ENCODE data around the gene GBF1. TPM values are rescaled to one million over a fixed set of nuclear protein-coding genes. Genes with fewer than 3 reads are reported as not detected.

Gene GBF1
- total RNA-seq, 6 experiments from 2014 or later = 67.2 to 83.6 (median 74.2) TPM

DNA sequence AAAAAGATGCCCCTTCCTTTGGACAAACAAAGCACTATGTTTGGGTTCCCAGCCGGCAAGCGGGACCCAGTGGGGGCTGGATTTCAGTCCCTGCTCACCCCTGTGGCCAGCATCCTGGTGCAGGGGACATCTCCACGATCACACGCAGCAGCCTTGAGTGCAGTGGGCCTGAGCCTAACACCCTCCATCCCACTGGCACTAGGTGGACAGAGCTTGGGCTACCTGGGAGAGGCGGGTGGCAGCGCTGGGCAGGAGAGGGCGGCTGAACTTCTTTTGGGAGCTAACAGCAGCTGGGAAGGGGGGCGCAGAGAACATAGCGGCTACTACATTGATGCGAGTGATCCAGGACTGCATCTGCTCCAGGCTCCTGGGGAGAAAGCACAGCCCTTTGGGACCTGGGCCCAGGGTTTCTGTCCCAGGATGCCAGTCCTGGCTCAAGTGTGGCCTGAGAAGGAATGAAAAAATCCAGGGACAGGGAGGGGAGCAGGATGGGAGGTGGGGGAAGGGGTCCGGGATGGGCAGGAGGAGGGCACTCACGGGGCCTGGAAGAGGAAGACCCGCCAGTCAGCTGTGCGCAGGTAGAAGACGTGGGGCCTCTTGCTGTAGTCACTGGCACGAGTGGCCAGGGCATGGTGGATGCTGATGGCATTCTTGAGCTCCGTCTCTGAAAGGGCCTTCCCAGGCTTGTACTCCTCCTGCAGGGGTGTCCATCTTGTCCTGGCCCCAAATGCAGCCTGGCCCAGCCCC, 159.2 kb downstream of the GBF1 start:
- TF ChIP-seq, protein P1, sequence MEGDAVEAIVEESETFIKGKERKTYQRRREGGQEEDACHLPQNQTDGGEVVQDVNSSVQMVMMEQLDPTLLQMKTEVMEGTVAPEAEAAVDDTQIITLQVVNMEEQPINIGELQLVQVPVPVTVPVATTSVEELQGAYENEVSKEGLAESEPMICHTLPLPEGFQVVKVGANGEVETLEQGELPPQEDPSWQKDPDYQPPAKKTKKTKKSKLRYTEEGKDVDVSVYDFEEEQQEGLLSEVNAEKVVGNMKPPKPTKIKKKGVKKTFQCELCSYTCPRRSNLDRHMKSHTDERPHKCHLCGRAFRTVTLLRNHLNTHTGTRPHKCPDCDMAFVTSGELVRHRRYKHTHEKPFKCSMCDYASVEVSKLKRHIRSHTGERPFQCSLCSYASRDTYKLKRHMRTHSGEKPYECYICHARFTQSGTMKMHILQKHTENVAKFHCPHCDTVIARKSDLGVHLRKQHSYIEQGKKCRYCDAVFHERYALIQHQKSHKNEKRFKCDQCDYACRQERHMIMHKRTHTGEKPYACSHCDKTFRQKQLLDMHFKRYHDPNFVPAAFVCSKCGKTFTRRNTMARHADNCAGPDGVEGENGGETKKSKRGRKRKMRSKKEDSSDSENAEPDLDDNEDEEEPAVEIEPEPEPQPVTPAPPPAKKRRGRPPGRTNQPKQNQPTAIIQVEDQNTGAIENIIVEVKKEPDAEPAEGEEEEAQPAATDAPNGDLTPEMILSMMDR (IDR thresholded peaks at IDR 0.05) = no peak
- Mint-ChIP-seq H3K9me3 (no peaks in the 10 kb centered on the region), H3K4me3 (no peak overlapping the region), H3K4me1 (ENCODE audit: low read depth) (peaks cover 25% of the 10 kb centered on the region), H3K27me3 (ENCODE audit: insufficient read depth) (peaks cover 25% of the 10 kb centered on the region), H3K27ac (no peak overlapping the region), H3K36me3 (ENCODE audit: low read depth) (peaks cover 1% of the 10 kb centered on the region; the same call in 1 of the 2 replicates)
- no peak for DNase-seq

DNA sequence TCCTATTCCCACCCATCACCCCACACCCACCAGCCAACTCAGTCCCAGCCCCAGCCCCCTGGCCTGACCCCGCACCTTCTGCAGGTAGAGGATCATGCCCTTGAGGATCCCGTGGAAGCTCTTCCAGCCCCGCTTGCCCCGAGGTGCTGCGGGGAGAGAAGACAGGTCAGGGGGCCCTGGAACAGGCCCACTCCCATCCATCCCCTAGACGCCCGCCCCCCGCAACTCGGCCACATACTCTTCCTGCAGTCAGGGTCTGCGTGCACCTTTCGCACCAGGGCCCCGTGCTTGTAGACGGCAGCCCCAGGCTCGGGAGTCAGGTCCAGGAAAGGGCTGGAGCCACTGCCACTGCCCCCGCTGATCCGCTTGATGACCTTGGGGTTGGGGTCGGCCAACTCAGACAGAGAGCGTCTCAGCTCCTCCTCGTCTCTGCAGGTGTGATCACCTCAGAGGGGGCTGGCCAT, 159.8 kb downstream of the GBF1 start:
- H3K27ac Mint-ChIP-seq = no peak overlapping the region
- peaks cover 27% of the 10 kb centered on the region for H3K4me1 Mint-ChIP-seq (ENCODE audit: low read depth)
- no peak overlapping the region for H3K4me3 Mint-ChIP-seq
- DNase-seq = no peak
- H3K27me3 Mint-ChIP-seq (ENCODE audit: insufficient read depth) = peaks cover 31% of the 10 kb centered on the region
- no peaks in the 10 kb centered on the region for H3K9me3 Mint-ChIP-seq
- TF ChIP-seq, protein P1 (IDR thresholded peaks at IDR 0.05) = no peak
- H3K36me3 Mint-ChIP-seq (ENCODE audit: low read depth) = peaks cover 7% of the 10 kb centered on the region; the same call in 1 of the 2 replicates

DNA sequence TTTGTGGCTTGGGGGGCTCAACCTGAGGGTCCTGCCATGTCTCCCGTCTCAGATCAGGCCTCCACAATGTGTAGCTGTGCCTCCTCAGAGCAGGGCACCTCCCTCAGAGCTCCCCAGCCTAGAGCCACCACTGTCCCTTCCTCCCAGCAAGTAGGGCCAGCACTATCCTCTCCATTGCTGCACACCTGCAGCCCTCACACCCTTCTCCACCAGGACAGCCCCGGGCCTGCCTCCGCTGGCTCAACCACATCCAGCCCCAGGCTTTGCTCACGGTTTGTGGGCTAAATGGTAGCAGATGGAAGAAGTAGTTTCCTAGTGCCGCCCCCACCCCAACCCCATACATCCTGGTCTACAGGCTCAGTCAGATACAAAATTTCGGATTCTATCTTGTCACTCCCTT, 160.3 kb downstream of the GBF1 start:
- peaks cover 27% of the 10 kb centered on the region for H3K4me1 Mint-ChIP-seq (ENCODE audit: low read depth)
- peaks cover 33% of the 10 kb centered on the region for H3K27me3 Mint-ChIP-seq (ENCODE audit: insufficient read depth)
- peaks cover 7% of the 10 kb centered on the region; the same call in 1 of the 2 replicates for H3K36me3 Mint-ChIP-seq (ENCODE audit: low read depth)
- no peaks in the 10 kb centered on the region for H3K9me3 Mint-ChIP-seq
- H3K4me3 Mint-ChIP-seq = no peak overlapping the region
- no peak for DNase-seq
- H3K27ac Mint-ChIP-seq = no peak overlapping the region
- TF ChIP-seq, protein P1 (IDR thresholded peaks at IDR 0.05) = no peak

DNA sequence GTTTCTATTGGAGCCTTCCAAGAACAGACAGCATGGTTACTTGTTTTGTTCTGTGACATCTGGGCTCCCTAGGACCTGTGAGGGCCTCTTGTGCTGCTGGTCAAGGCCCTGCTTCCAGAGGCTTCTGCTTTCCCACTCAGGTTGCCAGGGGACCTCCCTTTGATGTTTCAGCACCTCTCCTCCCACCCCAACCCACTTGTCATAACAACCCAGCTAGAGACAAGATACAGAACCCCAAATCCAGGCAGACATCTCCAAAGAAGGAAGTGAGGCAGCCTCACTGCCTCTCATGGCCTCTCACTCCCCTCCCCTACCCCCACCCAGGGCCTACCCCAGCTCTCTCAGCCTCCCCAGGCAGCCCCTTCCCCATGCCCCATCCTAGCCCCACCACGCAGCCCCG, 161.5 kb downstream of the GBF1 start:
- Mint-ChIP-seq H3K27ac (no peak overlapping the region), H3K4me3 (no peak overlapping the region), H3K36me3 (ENCODE audit: low read depth) (peaks cover 7% of the 10 kb centered on the region; the same call in 1 of the 2 replicates), H3K4me1 (ENCODE audit: low read depth) (peaks cover 21% of the 10 kb centered on the region), H3K9me3 (no peaks in the 10 kb centered on the region), H3K27me3 (ENCODE audit: insufficient read depth) (peaks cover 45% of the 10 kb centered on the region)
- TF ChIP-seq, protein P1 (IDR thresholded peaks at IDR 0.05) = no peak
- no peak for DNase-seq

DNA sequence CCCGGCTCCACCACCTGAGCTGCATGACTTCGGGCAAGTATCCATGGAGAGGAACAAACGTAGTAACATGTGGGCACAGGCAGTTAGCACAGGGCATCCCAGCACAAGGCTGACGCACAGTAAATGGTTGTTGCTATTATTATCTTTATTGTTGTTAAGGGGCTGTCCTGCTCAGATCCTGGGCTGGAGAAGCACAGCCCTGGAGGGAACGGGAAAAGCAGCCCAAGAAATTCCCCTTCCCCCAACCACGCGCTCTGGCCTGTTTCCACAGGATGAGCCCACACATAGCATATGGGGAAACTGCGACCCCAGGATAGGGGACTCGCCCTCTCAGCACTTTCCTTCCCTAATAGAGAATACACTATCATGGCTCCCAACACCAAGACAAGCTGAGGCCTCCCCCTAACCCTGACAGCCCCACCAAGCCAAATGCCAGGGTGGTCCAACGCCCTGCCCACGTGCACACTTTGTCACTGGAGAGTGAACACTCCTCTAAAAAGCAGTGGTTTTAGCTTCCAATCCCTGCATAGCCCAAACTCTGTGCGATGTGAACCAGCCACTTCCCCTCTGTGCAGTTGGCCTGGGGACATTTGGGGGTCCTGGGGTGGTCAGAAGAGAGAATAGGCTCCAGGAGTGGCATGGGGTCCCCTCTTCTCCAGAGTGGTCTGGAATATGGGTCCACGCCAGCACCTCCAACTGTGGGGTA, 162.2 kb downstream of the GBF1 start:
- Mint-ChIP-seq H3K27me3 (ENCODE audit: insufficient read depth) (peaks cover 47% of the 10 kb centered on the region), H3K4me1 (ENCODE audit: low read depth) (peaks cover 15% of the 10 kb centered on the region), H3K27ac (no peak overlapping the region), H3K36me3 (ENCODE audit: low read depth) (peaks cover 7% of the 10 kb centered on the region; the same call in 1 of the 2 replicates), H3K9me3 (no peaks in the 10 kb centered on the region), H3K4me3 (no peak overlapping the region)
- DNase-seq = no peak
- TF ChIP-seq, protein P1 (IDR thresholded peaks at IDR 0.05) = no peak

Measured in HFFc6 (cell line).